GM19193 (cell line): ENCODE results near the gene TRAPPC12.

Source experiments
- POLR2A ChIP-seq: IDR thresholded peaks from 4 replicates; pipeline ENCODE4 v1.6.1; 2011; ENCODE audit not compliant: insufficient read depth, insufficient read length; ENCODE audit errors: extremely low read depth

The TRAPPC12 gene

DNA sequence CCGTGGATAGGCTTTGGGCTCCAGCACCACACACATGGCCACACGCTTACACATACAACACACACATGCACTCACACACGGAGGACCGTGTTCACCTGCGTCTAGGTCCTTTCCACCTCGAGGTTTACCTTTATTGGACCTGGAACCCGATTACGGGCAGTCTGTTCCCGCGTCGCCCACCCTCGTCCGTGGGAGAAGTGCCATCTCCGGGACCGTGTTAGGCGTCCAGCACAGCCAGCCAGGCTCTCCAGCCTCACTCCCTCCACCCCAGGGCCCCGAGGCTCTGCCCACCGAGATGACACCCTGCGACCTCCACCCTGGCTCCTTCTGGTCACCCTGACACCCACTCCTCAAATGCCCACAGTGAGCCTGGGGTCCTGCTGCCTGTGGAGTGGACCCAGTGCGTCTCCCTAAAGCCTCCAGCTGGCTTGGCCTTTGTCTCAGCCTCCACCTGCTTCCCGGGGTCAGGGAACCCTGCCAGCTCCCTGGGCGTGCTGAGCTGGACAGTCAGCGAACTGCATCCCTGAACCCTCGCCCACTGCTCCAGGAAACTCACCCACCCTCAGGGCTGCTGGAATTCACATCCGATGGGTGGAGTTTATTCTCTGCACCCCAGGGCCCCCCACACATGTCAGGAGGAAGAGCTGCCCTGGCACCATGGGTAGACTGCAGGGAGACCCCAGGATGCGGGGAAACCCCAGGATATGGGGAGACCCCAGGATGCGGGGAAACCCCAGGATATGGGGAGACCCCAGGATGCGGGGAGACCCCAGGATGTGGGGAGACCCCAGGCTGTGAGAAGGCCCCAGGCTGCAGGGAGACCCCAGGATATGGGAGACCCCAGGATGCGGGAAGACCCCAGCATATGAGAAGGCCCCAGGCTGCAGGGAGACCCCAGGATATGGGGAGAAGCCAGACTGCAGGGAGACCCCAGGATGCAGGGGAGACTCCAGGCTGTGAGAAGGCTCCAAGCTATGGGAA, 106.8 kb downstream of the TRAPPC12 start:
- no peak for TF ChIP-seq POLR2A

GRCh38 chr2:3487028-3487425, 107.5 kb downstream of the TRAPPC12 start:
- no peak for TF ChIP-seq POLR2A

- TF ChIP-seq POLR2A: no peak
Observed at GRCh38 chr2:3487432-3487831, 107.9 kb downstream of the TRAPPC12 start.

- TF ChIP-seq POLR2A: no peak
Observed at GRCh38 chr2:3488061-3488531, 108.6 kb downstream of the TRAPPC12 start.

DNA sequence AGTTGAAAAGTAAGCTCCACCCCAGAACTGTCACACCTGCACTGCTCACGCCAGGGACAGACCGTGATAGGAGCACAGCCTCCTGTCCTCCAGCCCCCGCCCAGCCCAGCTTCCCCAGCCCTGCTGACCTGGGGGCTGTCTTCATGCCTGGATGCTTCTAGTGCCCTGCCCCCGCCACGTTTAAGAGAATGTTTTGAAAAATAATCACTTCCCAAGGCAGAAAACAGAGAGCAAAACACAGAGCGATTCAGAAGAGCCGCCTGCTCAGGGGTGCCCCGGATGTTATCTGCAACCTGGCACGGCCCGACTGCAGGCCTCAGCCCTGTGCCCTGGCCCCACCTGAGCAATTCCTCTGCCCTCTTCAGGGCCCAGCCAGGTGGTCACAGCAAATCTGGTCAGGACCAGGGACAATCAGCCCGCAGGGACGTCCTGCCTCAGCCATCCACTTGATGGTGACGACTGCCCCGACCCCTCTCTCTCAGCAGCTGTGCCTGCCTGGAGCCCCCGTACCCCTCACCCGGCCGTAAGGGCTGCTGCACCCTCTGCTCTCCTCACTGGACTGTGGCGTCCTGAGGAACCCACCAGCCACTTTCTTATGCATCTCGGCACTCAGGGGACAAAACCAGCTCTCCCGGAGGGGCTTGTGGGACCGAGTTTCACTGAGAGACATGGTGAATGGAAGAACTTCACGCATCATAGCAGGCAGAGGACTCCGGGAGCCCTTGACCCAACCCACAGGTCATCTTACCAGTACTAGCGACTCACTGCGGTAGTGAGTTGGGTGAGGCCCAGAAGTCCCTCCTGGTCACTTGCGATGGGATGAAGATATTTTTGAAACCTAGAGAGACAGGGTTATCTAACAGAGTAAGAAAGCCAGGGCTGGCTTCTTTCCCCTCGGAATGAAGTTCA, 109.6 kb downstream of the TRAPPC12 start:
- TF ChIP-seq POLR2A: no peak

DNA sequence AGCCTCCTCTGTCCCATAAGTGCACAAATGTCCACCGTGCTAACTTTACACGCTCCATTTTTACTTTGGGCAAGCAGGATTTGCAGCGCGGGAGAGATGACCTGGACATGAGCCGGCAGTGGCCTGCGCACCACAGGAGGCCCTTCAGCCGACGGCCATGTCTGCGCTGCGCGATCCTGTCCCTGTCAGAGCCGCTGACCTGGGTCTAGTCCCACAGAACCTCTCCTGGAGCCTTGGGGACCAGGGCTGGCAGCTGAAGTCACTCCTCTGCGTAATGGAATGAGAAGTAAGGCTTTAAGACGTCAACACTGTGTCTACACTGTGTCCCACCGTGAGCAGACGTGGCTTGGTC, 110.2 kb downstream of the TRAPPC12 start:
- no peak for TF ChIP-seq POLR2A

DNA sequence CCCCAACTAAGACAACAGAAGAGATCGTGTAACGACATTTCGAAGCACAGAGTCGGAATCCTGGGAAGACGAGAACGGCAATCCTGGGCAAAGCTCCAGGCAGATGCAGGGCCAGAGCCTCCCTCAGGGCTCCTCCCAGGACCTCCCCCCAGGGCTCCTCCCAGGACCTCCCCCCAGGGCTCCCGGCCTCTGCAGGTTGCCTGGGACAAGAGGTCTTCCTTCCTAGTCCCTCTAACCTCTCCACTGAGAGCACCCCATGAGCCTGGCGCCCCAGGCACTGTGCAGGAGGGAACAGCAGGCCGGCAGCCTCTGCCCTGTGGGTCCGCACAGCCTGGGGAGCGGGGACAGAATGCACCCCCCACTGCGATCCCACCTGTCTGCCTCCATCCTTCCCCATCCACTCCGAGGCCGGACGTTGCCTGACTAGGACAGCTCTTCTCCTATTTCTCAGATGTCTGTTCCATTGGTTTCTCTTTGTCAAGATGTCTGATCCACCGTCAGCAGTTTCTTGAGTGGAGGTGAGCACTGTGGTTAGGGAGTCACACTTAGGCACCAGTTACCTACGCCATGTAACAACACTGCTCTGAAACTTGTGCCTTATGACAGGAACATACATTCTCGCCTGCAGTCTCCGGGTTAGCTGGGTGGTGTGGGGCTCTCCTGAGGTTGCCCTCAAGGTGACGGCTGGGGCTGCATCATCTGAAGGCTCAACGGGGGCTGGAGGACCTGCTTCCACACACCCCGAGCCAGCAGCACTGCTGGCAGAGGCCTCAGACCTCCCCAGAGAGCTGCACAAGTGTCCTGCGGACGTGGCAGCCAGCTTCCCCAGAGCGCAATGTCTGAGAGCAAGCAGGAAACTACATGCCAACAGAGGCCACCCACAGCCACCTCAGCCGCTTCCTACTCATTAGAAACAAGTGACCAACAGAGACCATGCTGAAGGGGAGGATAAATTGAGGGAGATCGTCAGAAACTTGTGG, 111.0 kb downstream of the TRAPPC12 start:
- TF ChIP-seq POLR2A: no peak

DNA sequence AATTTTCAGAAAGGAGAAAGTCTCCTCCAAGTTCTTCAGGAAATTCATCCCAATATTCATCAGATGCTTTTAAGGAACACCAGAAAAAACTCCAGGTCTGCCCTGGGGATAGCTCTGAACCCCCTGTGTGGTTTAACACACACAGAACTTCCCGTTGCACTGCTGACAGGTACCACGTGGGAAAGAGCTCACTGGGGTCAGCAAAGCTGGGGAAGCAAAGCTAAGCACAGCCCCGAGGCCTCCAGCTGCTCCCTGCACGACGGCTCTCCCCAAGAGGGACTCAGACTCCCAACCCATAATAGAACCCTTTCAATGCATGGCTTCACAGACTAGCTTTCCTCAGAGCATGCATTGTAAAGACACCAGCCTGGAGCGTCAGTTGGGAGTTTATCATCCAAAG, 111.8 kb downstream of the TRAPPC12 start:
- TF ChIP-seq POLR2A: no peak

DNA sequence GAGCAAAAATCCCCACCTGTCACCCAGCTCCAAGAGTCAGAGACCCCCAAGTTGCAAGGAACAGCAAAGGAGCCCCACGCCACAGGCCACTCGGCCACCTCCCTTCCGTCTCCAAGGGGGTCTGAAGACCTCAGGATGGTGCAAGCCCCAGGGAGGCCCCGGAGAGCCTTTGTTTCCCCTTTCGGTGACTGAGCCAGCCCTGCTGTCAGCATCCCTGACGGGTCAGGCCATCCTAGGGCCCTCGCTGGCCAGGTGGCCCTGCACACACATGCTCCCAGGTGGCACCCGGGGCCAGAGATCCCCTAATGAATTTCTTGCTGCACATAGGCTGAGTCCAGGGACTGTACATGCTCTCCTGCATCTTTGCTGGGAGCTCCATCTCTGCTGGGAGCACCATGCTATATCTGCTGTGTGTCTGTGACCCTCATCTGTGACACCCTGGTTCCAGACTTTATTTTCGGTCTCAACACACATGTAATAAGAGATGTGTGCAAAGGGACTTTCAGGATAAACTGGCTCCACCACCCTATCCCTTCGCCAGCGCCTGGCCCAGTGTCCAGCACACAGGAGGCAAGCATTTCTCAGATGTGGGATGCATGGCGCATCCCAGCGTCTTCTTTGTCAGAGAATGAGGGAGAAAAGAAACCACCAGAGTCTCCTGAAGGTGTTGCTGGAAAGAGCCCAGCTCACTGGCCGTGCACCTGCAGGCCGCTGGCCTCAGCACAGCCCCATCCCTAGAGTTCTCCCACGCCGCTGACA, 112.4 kb downstream of the TRAPPC12 start:
- TF ChIP-seq POLR2A: no peak

- TF ChIP-seq POLR2A: no peak
Observed at GRCh38 chr2:3492951-3493614, 113.6 kb downstream of the TRAPPC12 start.

DNA sequence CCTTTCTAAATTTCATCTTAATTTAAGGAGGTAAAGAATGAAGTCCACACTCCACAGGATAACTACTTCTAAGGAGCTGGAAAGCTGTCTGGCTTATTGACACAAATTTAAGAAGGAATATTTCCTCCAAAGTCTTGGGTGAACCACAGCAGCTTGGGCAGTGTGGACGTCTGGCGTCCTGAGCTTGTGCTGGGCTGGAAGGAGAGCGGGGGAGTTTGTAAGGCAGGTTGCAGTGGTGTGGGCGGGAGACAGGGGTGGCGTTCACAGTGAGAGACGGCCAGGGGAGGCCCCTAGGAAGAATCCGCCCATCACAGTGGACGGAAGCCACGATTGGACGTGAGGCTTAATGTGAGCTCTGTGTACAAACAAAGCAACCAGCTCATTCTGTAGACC, 114.1 kb downstream of the TRAPPC12 start:
- no peak for TF ChIP-seq POLR2A

DNA sequence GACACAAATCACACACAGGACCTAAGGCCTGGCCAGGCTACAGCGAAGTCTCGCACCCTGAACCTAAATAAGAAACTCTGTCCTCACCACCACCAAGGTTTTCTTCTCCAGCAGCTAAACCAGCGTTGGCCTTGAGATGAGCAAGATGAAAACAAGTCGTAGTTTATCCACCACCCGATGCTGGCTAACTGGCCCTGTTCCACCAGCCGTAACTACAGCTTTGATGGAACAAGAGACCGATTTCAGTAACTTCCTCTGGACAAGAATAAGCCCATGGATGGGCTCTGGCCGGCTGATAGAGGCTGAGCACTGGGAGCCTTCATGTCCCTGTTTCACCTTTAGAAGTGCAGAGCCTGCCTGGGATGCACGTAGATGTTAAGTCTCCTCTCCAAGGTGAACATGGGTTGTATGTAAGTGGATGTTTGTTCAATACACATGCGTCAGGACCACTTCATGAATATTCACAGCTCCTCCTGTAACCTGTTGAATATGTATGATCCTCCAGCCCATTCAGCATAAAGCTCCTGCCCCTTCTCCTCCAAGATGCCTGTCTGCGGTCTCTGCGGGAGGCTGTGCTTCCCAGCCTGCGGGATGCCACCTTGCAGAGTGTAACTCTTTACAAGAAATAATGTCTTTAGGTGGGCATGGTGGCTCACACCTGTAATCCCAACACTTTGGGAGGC, 115.6 kb downstream of the TRAPPC12 start:
- no peak for TF ChIP-seq POLR2A
